ENCODE measurements around the gene ATG101. TPM values are rescaled to one million over a fixed set of nuclear protein-coding genes. Genes with fewer than 3 reads are reported as not detected.

The ATG101 gene
- total and polyA plus RNA-seq, 2 donors (not counting 1 experiment from before 2014, with no cell fraction given): 19.4 to 50.3 TPM

- no peak overlapping the region for H3K4me3 ChIP-seq (ENCODE audit: control extremely low read depth in 1 of 5, extremely low read depth in 1 of 5, insufficient read depth in 1 of 5, low read depth in 2 of 5, low read length in 4 of 5)
- Mint-ChIP-seq H3K27me3 (peaks cover 7% of the 10 kb centered on the region), H3K4me1 (peaks cover 3% of the 10 kb centered on the region), H3K4me3 (no peak overlapping the region), H3K27ac (no peak overlapping the region), H3K9me3 (ENCODE audit: insufficient read depth) (no peaks in the 10 kb centered on the region)
- H2AFZ ChIP-seq (ENCODE audit: insufficient read depth, low read depth, low read length, poor library complexity, severe bottlenecking): no peak overlapping the region
- H3K36me3 ChIP-seq (replicated peaks in 1 of 2; ENCODE audit: control extremely low read depth in 1 of 2, control insufficient read depth in 1 of 2, extremely low read depth in 1 of 2, insufficient read depth in 2 of 2, low read length in 1 of 2): peaks cover 0 to 3% of the 10 kb centered on the region in 2 experiments
- peaks cover 0 to 5% (median 0%) of the 10 kb centered on the region in 4 experiments for H3K27me3 ChIP-seq (replicated peaks in 1 of 4; ENCODE audit: control extremely low read depth in 1 of 4, control insufficient read depth in 3 of 4, insufficient read depth in 4 of 4, low read length in 3 of 4)
- ChIA-PET CTCF (interaction anchor here (34.6 kb wide), 1 partner anchor 31 kb away, joined by 1315 read pairs; no protein-coding TSS in a partner anchor), POLR2A (interaction anchor here (1.6 kb wide), 1 partner anchor 27 kb away, joined by 3 read pairs; no protein-coding TSS in a partner anchor)
- no peak overlapping the region for H3K27ac ChIP-seq (ENCODE audit: low read length in 2 of 2)
- H3K4me1 ChIP-seq (ENCODE audit: control insufficient read depth in 2 of 2, insufficient read depth in 2 of 2, low read length in 2 of 2): peaks cover 3% of the 10 kb centered on the region in 2 donors
- TF ChIP-seq CTCF (IDR thresholded peaks at IDR 0.05) (no peak), EZH2 (IDR thresholded peaks at IDR 0.05; ENCODE audit: borderline replicate concordance, insufficient read depth, low read depth, low read length, poor library complexity, severe bottlenecking) (no peak)
- H3K9ac ChIP-seq (ENCODE audit: low read length): no peak overlapping the region
- WGBS (ENCODE audit: insufficient coverage): 89% methylated on average over 10 of the region's 12 CpGs
- no peaks in the 10 kb centered on the region for H4K20me1 ChIP-seq (ENCODE audit: control insufficient read depth, insufficient read depth, low read length, poor library complexity, severe bottlenecking)
- ATAC-seq (ENCODE audit: low read depth) (no peak), DNase-seq (no peak)
- H3K9me3 ChIP-seq (ENCODE audit: control extremely low read depth in 1 of 3, control insufficient read depth in 2 of 3, insufficient read depth in 1 of 3, low read length in 2 of 3): peaks cover 0 to 2% (median 0%) of the 10 kb centered on the region in 3 donors
- intact Hi-C loops (cut with micrococcal nuclease): no loop called here
- no peak overlapping the region for H3K4me2 ChIP-seq (replicated peaks; ENCODE audit: low read depth, low read length, poor library complexity, severe bottlenecking)
- H3K79me2 ChIP-seq (ENCODE audit: control insufficient read depth, insufficient read depth, low read length): no peaks in the 10 kb centered on the region
Measured at GRCh38 chr12:52063981-52064649, 5.7 kb upstream of the ATG101 start.
